Stomach (tissue), 9 donors: ENCODE data around the gene NKAIN2. TPM values are rescaled to one million over a fixed set of nuclear protein-coding genes. Genes with fewer than 3 reads are reported as not detected.

Experiments used
- DNase-seq, 2 donors: peaks; one replicate each; pipeline versions ENCODE4 v3.0.0 to v3.0.0-alpha.2; 2013 to 2019
- H3K27ac ChIP-seq, 5 donors: fragments of 200-600 bp in 4 of 5; sonication (generic) in 4 of 5; one replicate each; pipeline ENCODE4 v1.5.1; 2013 to 2019; ENCODE audit warnings: mild to moderate bottlenecking in 1 of 5, moderate library complexity in 1 of 5
- H3K27me3 ChIP-seq, 3 donors: fragments of 200-600 bp; sonication (generic); one replicate each; pipeline ENCODE4 v1.5.1; 2017 to 2019; ENCODE audit warnings: mixed run types in 1 of 3
- H3K36me3 ChIP-seq, 4 donors: fragments of 200-600 bp; sonication (generic); 1 replicate in 3 of 4; 2 replicates in 1 of 4; pipeline ENCODE4 v1.5.1; 2016 to 2019
- H3K4me1 ChIP-seq, 4 donors: fragments of 200-600 bp; sonication (generic); one replicate each; pipeline ENCODE4 v1.5.1; 2016 to 2019
- H3K4me3 ChIP-seq, 4 donors: fragments of 200-600 bp; sonication (generic) in 3 of 4; one replicate each; pipeline ENCODE4 v1.5.1; 2016 to 2019; ENCODE audit warnings: mild to moderate bottlenecking in 1 of 4
- H3K9me3 ChIP-seq, 4 donors: fragments of 200-600 bp; sonication (generic); one replicate each; pipeline ENCODE4 v1.5.1; 2016 to 2019
- CTCF ChIP-seq, 7 experiments: fragments of 450-650 bp in 4 of 7; fragments of 200-600 bp in 3 of 7; sonication (generic) in 3 of 7; IDR thresholded peaks; one replicate each; pipeline ENCODE4 v1.5.1; 2016 to 2019; ENCODE audit warnings: antibody characterized with exemption in 7 of 7, control low read depth in 2 of 7, mild to moderate bottlenecking in 1 of 7
- EP300 ChIP-seq: sonication (generic); formaldehyde crosslinking; IDR thresholded peaks from one replicate; pipeline ENCODE4 v1.6.1; 2017; ENCODE audit warnings: antibody characterized with exemption
- POLR2A ChIP-seq, 4 donors: fragments of 450-650 bp; IDR thresholded peaks; one replicate each; pipeline ENCODE4 v1.6.1; 2016; ENCODE audit warnings: antibody characterized with exemption in 4 of 4, control low read depth in 2 of 4, mild to moderate bottlenecking in 1 of 4, moderate library complexity in 1 of 4
- POLR2AphosphoS5 ChIP-seq, 3 donors: sonication (generic); formaldehyde crosslinking; IDR thresholded peaks; one replicate each; pipeline ENCODE4 v1.6.1; 2016; ENCODE audit warnings: antibody characterized with exemption in 3 of 3
- WGBS, 5 donors: extraction: QIAGEN DNeasy Blood & Tissue Kit in 3 of 5; methylation state at CpG; one replicate each; pipeline versions ENCODE4 v1.1.5 to v1.1.7; 2013 to 2018; 5-methylcytosine and 5-hydroxymethylcytosine counted together
- intact Hi-C: fragments of 100-400 bp; cut with DNase I; formaldehyde crosslinking; loops from one replicate; pipeline ENCODE4 v1.15.1; 2023; ENCODE audit warnings: low total_unique reads
- polyA plus RNA-seq, 3 donors: library from polyadenylated mRNA; stranded (reverse); fragments of 200-250 nt; gene quantifications; one replicate each; pipeline ENCODE4 v1.2.3, GENCODE V29; 2013
- total RNA-seq, 5 donors: library from RNA; depleted of rRNA; stranded (reverse); fragments of >200 nt; gene quantifications; one replicate each; pipeline versions ENCODE4 v1.1.0 to v1.2.3, GENCODE V29; 2014 to 2016
- donor health status: healthy with polysubstance abuse.
- donor health status: Bipolar disorder and iron deficiency.
- donor health status: healthy.

The NKAIN2 gene
- total and polyA plus RNA-seq, 8 donors = 0.13 to 9.6 (median 1.5) TPM; not detected in 5

- Histone ChIP-seq H3K36me3 (no peaks in the 10 kb centered on the region), H3K4me1 (no peaks in the 10 kb centered on the region), H3K4me3 (no peak overlapping the region), H3K27ac (no peak overlapping the region), H3K27me3 (no peaks in the 10 kb centered on the region), H3K9me3 (no peaks in the 10 kb centered on the region)
- DNase-seq = no peak
- WGBS, 5 donors = 70 to 81% (median 76%) methylated on average over 3 of the region's 3 CpGs
- TF ChIP-seq EP300 (no peak), POLR2A (IDR thresholded peaks at IDR 0.05) (no peak), CTCF (IDR thresholded peaks at IDR 0.05) (no peak), POLR2AphosphoS5 (IDR thresholded peaks at IDR 0.05) (no peak)
- intact Hi-C loops = no loop called here
Observed at GRCh38 chr6:124798942-124799496, 995.4 kb downstream of the NKAIN2 start.

GRCh38 chr6:124799638-124800037 is 996.0 kb downstream of the NKAIN2 start:
- no peaks in the 10 kb centered on the region for H3K9me3 ChIP-seq
- no peak overlapping the region for H3K4me3 ChIP-seq
- no peaks in the 10 kb centered on the region for H3K27me3 ChIP-seq
- no peak for DNase-seq
- intact Hi-C loops = no loop called here
- TF ChIP-seq CTCF (IDR thresholded peaks at IDR 0.05) = no peak
- no peak for TF ChIP-seq POLR2A (IDR thresholded peaks at IDR 0.05)
- TF ChIP-seq POLR2AphosphoS5 (IDR thresholded peaks at IDR 0.05) = no peak
- TF ChIP-seq EP300 = no peak
- H3K27ac ChIP-seq = no peak overlapping the region
- H3K36me3 ChIP-seq = no peaks in the 10 kb centered on the region
- no peaks in the 10 kb centered on the region for H3K4me1 ChIP-seq

- DNase-seq = no peak
- H3K4me1 ChIP-seq = no peaks in the 10 kb centered on the region
- H3K36me3 ChIP-seq = no peaks in the 10 kb centered on the region
- TF ChIP-seq EP300 (no peak), POLR2A (IDR thresholded peaks at IDR 0.05) (no peak), POLR2AphosphoS5 (IDR thresholded peaks at IDR 0.05) (no peak), CTCF (IDR thresholded peaks at IDR 0.05) (no peak)
- no peaks in the 10 kb centered on the region for H3K9me3 ChIP-seq
- no peak overlapping the region for H3K27ac ChIP-seq
- H3K4me3 ChIP-seq = no peak overlapping the region
- intact Hi-C loops = no loop called here
- H3K27me3 ChIP-seq = no peaks in the 10 kb centered on the region
- 71 to 90% (median 81%) methylated on average over 6 of the region's 6 CpGs for WGBS, 5 donors
Observed at GRCh38 chr6:124800222-124800621, 996.6 kb downstream of the NKAIN2 start.

- no peak overlapping the region for H3K27ac ChIP-seq
- no peaks in the 10 kb centered on the region for H3K27me3 ChIP-seq
- WGBS, 5 donors = 63 to 77% (median 73%) methylated on average over 2 of the region's 2 CpGs
- no peaks in the 10 kb centered on the region for H3K9me3 ChIP-seq
- no peaks in the 10 kb centered on the region for H3K4me1 ChIP-seq
- no peak overlapping the region for H3K4me3 ChIP-seq
- DNase-seq = no peak
- H3K36me3 ChIP-seq = no peaks in the 10 kb centered on the region
- intact Hi-C loops = no loop called here
- TF ChIP-seq CTCF (IDR thresholded peaks at IDR 0.05) (no peak), POLR2AphosphoS5 (IDR thresholded peaks at IDR 0.05) (no peak)
Observed at GRCh38 chr6:124812067-124812466, 1008.4 kb downstream of the NKAIN2 start.
